WTC11 (cell line): Measurements from ENCODE around the gene CPAMD8. TPM values are rescaled to one million over a fixed set of nuclear protein-coding genes. Genes with fewer than 3 reads are reported as not detected.

Experiments used
- ATAC-seq: fragments of 200-7000 bp; cut with Tn5 transposase; 2 replicates; pipeline ENCODE4 v1.10.0; 2021; ENCODE audit warnings: mild to moderate bottlenecking, moderate library complexity
- Bru-seq: library from RNA; stranded (reverse); fragments of 400-500 nt; gene quantifications from one replicate; lab custom pipeline; 2021; lab: Mats Ljungman, UMichigan
- CTCF ChIA-PET: fragments of 300-600 bp; sonication (Branson Sonifier 250); formaldehyde crosslinking; loops from one replicate; lab custom pipeline; 2021; ENCODE audit warnings: antibody characterized with exemption; lab: Charles Lee
- POLR2A ChIA-PET: fragments of 350-600 bp; sonication (Branson Sonifier 250); formaldehyde crosslinking; loops from one replicate; lab custom pipeline; 2021; ENCODE audit warnings: antibody characterized with exemption; lab: Charles Lee
- DNase-seq: peaks from one replicate; pipeline ENCODE4 v3.0.0; 2021; ENCODE audit warnings: low spot score
- H3K27ac Mint-ChIP-seq: 2 replicates; pipeline ENCODE4 v1.8.0; 2021; ENCODE audit warnings: mixed read lengths
- H3K27me3 Mint-ChIP-seq: 2 replicates; pipeline ENCODE4 v1.8.0; 2021; ENCODE audit warnings: low read depth, mild to moderate bottlenecking, moderate library complexity, mixed read lengths
- H3K36me3 Mint-ChIP-seq: 2 replicates; pipeline ENCODE4 v1.8.0; 2021; ENCODE audit warnings: mixed read lengths
- H3K4me1 Mint-ChIP-seq: 2 replicates; pipeline ENCODE4 v1.8.0; 2022; ENCODE audit warnings: mixed read lengths
- H3K4me3 Mint-ChIP-seq: 2 replicates; pipeline ENCODE4 v1.8.0; 2021; ENCODE audit warnings: mild to moderate bottlenecking, moderate library complexity, mixed read lengths
- H3K9me3 Mint-ChIP-seq: 2 replicates; pipeline ENCODE4 v1.8.0; 2021; ENCODE audit warnings: mixed read lengths
- AR ChIP-seq: fragments of 250-450 bp; sonication (Bioruptor Pico); IDR thresholded peaks from 2 replicates; pipeline ENCODE4 v1.9.0; 2021; ENCODE audit warnings: mild to moderate bottlenecking
- ELF4 ChIP-seq: sonication (generic); formaldehyde crosslinking; IDR thresholded peaks from 2 replicates; pipeline ENCODE4 v1.8.1; 2022; ENCODE audit warnings: low read depth, mild to moderate bottlenecking, moderate library complexity, missing genetic modification reagents
- FOXK1 ChIP-seq: sonication (generic); formaldehyde crosslinking; IDR thresholded peaks from 2 replicates; pipeline ENCODE4 v1.8.0; 2022; ENCODE audit warnings: mild to moderate bottlenecking, moderate library complexity, missing genetic modification reagents
- FOXP1 ChIP-seq: sonication (generic); formaldehyde crosslinking; IDR thresholded peaks from 2 replicates; pipeline ENCODE4 v1.8.0; 2022; ENCODE audit warnings: missing genetic modification reagents, mild to moderate bottlenecking, moderate library complexity, borderline replicate concordance
- GTF2I ChIP-seq: fragments of 250-450 bp; sonication (Bioruptor Pico); conservative IDR thresholded peaks from 2 replicates; pipeline ENCODE4 v1.4.0; 2021; ENCODE audit warnings: mild to moderate bottlenecking
- HMGA2 ChIP-seq: fragments of 250-450 bp; sonication (Bioruptor Pico); IDR thresholded peaks from 2 replicates; pipeline ENCODE4 v1.4.0; 2021; ENCODE audit warnings: mild to moderate bottlenecking, moderate library complexity
- JUN ChIP-seq: sonication (generic); formaldehyde crosslinking; IDR thresholded peaks from 2 replicates; pipeline ENCODE4 v1.8.0; 2023; ENCODE audit warnings: mild to moderate bottlenecking, missing genetic modification reagents
- NR1H2 ChIP-seq: sonication (generic); formaldehyde crosslinking; IDR thresholded peaks from 2 replicates; pipeline ENCODE4 v1.9.0; 2021; ENCODE audit warnings: mild to moderate bottlenecking, moderate library complexity, missing genetic modification reagents
- RELA ChIP-seq: sonication (generic); formaldehyde crosslinking; IDR thresholded peaks from 2 replicates; pipeline ENCODE4 v1.8.1; 2022; ENCODE audit warnings: missing genetic modification reagents, mild to moderate bottlenecking, borderline replicate concordance
- SP1 ChIP-seq: sonication (generic); formaldehyde crosslinking; conservative IDR thresholded peaks from 2 replicates; pipeline ENCODE4 v1.8.1; 2022; ENCODE audit warnings: missing genetic modification reagents
- USF2 ChIP-seq: sonication (generic); formaldehyde crosslinking; IDR thresholded peaks from 2 replicates; pipeline ENCODE4 v1.8.1; 2023; ENCODE audit warnings: mild to moderate bottlenecking, missing genetic modification reagents, moderate library complexity
- ZBTB43 ChIP-seq: sonication (generic); formaldehyde crosslinking; IDR thresholded peaks from 2 replicates; pipeline ENCODE4 v1.8.1; 2023; ENCODE audit warnings: mild to moderate bottlenecking, missing genetic modification reagents
- ZNF219 ChIP-seq: sonication (generic); formaldehyde crosslinking; IDR thresholded peaks from 2 replicates; pipeline ENCODE4 v1.8.0; 2023; ENCODE audit warnings: missing genetic modification reagents, mild to moderate bottlenecking, borderline replicate concordance
- ZNF317 ChIP-seq: sonication (generic); formaldehyde crosslinking; IDR thresholded peaks from 2 replicates; pipeline ENCODE4 v1.8.1; 2023; ENCODE audit warnings: low read depth, mild to moderate bottlenecking, moderate library complexity, missing genetic modification reagents, borderline replicate concordance
- ZNF416 ChIP-seq: fragments of 250-450 bp; sonication (Bioruptor Pico); IDR thresholded peaks from 2 replicates; pipeline ENCODE4 v1.9.0; 2021; ENCODE audit warnings: mild to moderate bottlenecking, inconsistent platforms
- ZNF512 ChIP-seq: sonication (generic); formaldehyde crosslinking; IDR thresholded peaks from 2 replicates; pipeline ENCODE4 v1.8.1; 2022; ENCODE audit warnings: missing genetic modification reagents, borderline replicate concordance
- ZSCAN18 ChIP-seq: fragments of 250-450 bp; sonication (Bioruptor Pico); IDR thresholded peaks from 2 replicates; pipeline ENCODE4 v2.1.2; 2022; ENCODE audit warnings: mild to moderate bottlenecking, moderate library complexity
- long read RNA-seq, 3 experiments: library from RNA in 1 of 3; library from capped mRNA in 1 of 3; library from polyadenylated mRNA in 1 of 3; unstranded in 2 of 3; stranded (forward) in 1 of 3; transcript quantifications; one replicate each; pipeline ENCODE4 v2.0.0, GENCODE V29; 2021
- total RNA-seq: library from RNA; stranded (reverse); gene quantifications from 3 replicates; pipeline ENCODE4 v1.2.3, GENCODE V29; 2021

Gene CPAMD8
- 6.9 to 10.8 TPM (median 7.9 TPM) in 3 replicates for total RNA-seq
- Bru-seq, nascent RNA, result percentile 34 among the genes with signal in this experiment
- long read RNA-seq, experiment 1, partial matches to known transcripts, result 10 of 27 reads
- long read RNA-seq, experiment 1, other reads (novel, unspliced or antisense), result 16 of 27 reads
- long read RNA-seq, experiment 2, partial matches to known transcripts, result 1 of 9 reads
- long read RNA-seq, experiment 2, other reads (novel, unspliced or antisense), result 8 of 9 reads
- long read RNA-seq, experiment 3, result 0 reads

GRCh38 chr19:17026706-17027534 lies at the start of gene CPAMD8:
Gene CPAMD8, minus strand, starts transcription at chr19:17026810. Its CDS starts 168 bp downstream, at chr19:17026642.
- TF ChIP-seq ELF4 (CRISPR knock-in tag), result no peak
- no peak for TF ChIP-seq NR1H2 (CRISPR knock-in tag)
- no peak for TF ChIP-seq ZSCAN18 (CRISPR knock-in tag)
- 0 out of 2 replicates have a peak, but pooled peaks have one; percentile 29 for TF ChIP-seq SP1
- no peak for TF ChIP-seq FOXK1
- DNase-seq, result peak; percentile 53
- Mint-ChIP-seq H3K4me3 (peak within 1 kb of the TSS; percentile 81), H3K9me3 (peaks cover 26% of the 10 kb centered on the region), H3K27me3 (peaks cover 45% of the 10 kb centered on the region), H3K27ac (no peak within 1 kb of the TSS), H3K36me3 (peaks cover 25% of the 10 kb centered on the region), H3K4me1 (peaks cover 8% of the 10 kb centered on the region)
- POLR2A ChIA-PET, result no interaction called here
- ATAC-seq, result peak; percentile 88
- CTCF ChIA-PET, result interaction anchor here (0.6 kb wide), 1 partner anchor 13 kb away, joined by 3 read pairs; no protein-coding TSS in a partner anchor

- peak overlapping the region; percentile 98 for H3K4me3 Mint-ChIP-seq
- peaks cover 2% of the 10 kb centered on the region; the same call in 1 of the 2 replicates for H3K27me3 Mint-ChIP-seq
- DNase-seq, result no peak
- peaks cover 14% of the 10 kb centered on the region for H3K36me3 Mint-ChIP-seq
- peak overlapping the region; percentile 32; the same call in 1 of the 2 replicates for H3K27ac Mint-ChIP-seq
- CTCF ChIA-PET, result interaction anchor here (0.6 to 1.2 kb wide), 4 partner anchors 9 to 415 kb away, joined by 3 to 5 read pairs (median 3); no protein-coding TSS in a partner anchor
- POLR2A ChIA-PET, result interaction anchor here (0.6 to 1.0 kb wide), 4 partner anchors 18 to 159 kb away, joined by 3 to 6 read pairs (median 3); partner anchors contain the start of genes OCEL1 and USE1
- no peaks in the 10 kb centered on the region for H3K9me3 Mint-ChIP-seq
- peaks cover 52% of the 10 kb centered on the region for H3K4me1 Mint-ChIP-seq
- no peak for TF ChIP-seq AR
- 0 out of 2 replicates have a peak, but pooled peaks have one; percentile 37 for TF ChIP-seq FOXP1 (CRISPR knock-in tag)
- 0 out of 2 replicates have a peak, but pooled peaks have one; percentile 28 for TF ChIP-seq ZBTB43 (CRISPR knock-in tag)
- peak; percentile 32; the same call in 1 of the 2 replicates for TF ChIP-seq FOXK1
- 0 out of 2 replicates have a peak, but pooled peaks have one; percentile 22 for TF ChIP-seq JUN (CRISPR knock-in tag)
- ATAC-seq, result no peak
Observed at GRCh38 chr19:17075864-17076542, 49.4 kb upstream of the CPAMD8 start.

- ChIA-PET CTCF (interaction anchor here (0.6 kb wide), 2 partner anchors 414 to 821 kb away, joined by 3 to 6 read pairs; no protein-coding TSS in a partner anchor), POLR2A (interaction anchor here (0.6 to 0.8 kb wide), 2 partner anchors 139 to 151 kb away, joined by 3 to 4 read pairs; partner anchors contain the start of gene OCEL1)
- peaks cover 19% of the 10 kb centered on the region for H3K36me3 Mint-ChIP-seq
- no peak for TF ChIP-seq ZNF219 (CRISPR knock-in tag)
- TF ChIP-seq JUN (CRISPR knock-in tag), result 0 out of 2 replicates have a peak, but pooled peaks have one; percentile 26
- TF ChIP-seq ZNF416 (CRISPR knock-in tag), result no peak
- no peak for TF ChIP-seq GTF2I (CRISPR knock-in tag)
- TF ChIP-seq ZNF512 (CRISPR knock-in tag), result no peak
- no peak for TF ChIP-seq USF2 (CRISPR knock-in tag)
- peak; percentile 87 for TF ChIP-seq RELA (CRISPR knock-in tag)
- TF ChIP-seq HMGA2 (CRISPR knock-in tag), result no peak
- TF ChIP-seq ZNF317, result no peak
Observed at GRCh38 chr19:17075035-17075863, 48.6 kb upstream of the CPAMD8 start, which contains the start of the genes HAUS8 and MYO9B. Gene HAUS8, minus strand, starts transcription at chr19:17075452. Its CDS starts 30 bp downstream, at chr19:17075422. Gene MYO9B, plus strand, starts transcription at chr19:17075777. Its CDS starts 25,941 bp downstream, at chr19:17101718.

More at GRCh38 chr19:17075035-17075863, 48.6 kb upstream of the CPAMD8 start, which contains the start of the genes HAUS8 and MYO9B:
- H3K4me1 Mint-ChIP-seq, result peaks cover 56% of the 10 kb centered on the region
- H3K27ac Mint-ChIP-seq, result peak within 1 kb of the TSS; percentile 94
- DNase-seq (peak; percentile 100), ATAC-seq (peak; percentile 96)
- no peaks in the 10 kb centered on the region for H3K9me3 Mint-ChIP-seq
- H3K27me3 Mint-ChIP-seq, result peaks cover 2% of the 10 kb centered on the region; the same call in 1 of the 2 replicates
- H3K4me3 Mint-ChIP-seq, result peak within 1 kb of the TSS; percentile 98
